K562 (cell line): Measurements from ENCODE around the gene FMO5. TPM values are rescaled to one million over a fixed set of nuclear protein-coding genes. Genes with fewer than 3 reads are reported as not detected.

Experiments
- ATAC-seq: fragments of 200-7000 bp; cut with Tn5 transposase; 3 replicates; pipeline ENCODE4 v1.9.1; 2020; ENCODE audit warnings: moderate library complexity
- BruUV-seq: library from RNA; stranded (reverse); fragments of 400-500 nt; replicated peaks from 2 replicates; lab custom pipeline; 2021; lab: Mats Ljungman, UMichigan
- CTCF ChIA-PET: fragments of 300-600 bp; formaldehyde crosslinking; extraction: SDS; loops from one replicate; lab custom pipeline; 2021; ENCODE audit warnings: low intra/inter-chr PET ratio; lab: Yijun Ruan, JAX
- POLR2A ChIA-PET: fragments of 300-600, 350-650 bp; sonication (Branson Sonifier 250); formaldehyde crosslinking; extraction: SDS; loops from one replicate; lab custom pipeline; 2021; ENCODE audit warnings: antibody characterized with exemption, inconsistent platforms; lab: Yijun Ruan, JAX
- DNase-seq, 4 experiments: peaks; one replicate each; pipeline versions ENCODE4 v3.0.0 to v3.0.0-alpha.2; 2011 to 2018; ENCODE audit warnings: low spot score in 3 of 4, mixed read lengths in 3 of 4; ENCODE audit errors: extremely low read depth in 1 of 4
- FAIRE-seq: peaks from 2 replicates; lab custom pipeline; 2011; peaks lifted over from hg19 to GRCh38; lab: Jason Lieb, UNC
- H2AFZ ChIP-seq: 2 replicates; pipeline ENCODE4 v1.6.0; 2011; ENCODE audit warnings: low read depth, low read length, control low read depth, inconsistent platforms
- H3K27ac ChIP-seq: fragments of 200-600 bp; 3 replicates; pipeline ENCODE4 v1.8.0; 2011; ENCODE audit warnings: low read depth, mild to moderate bottlenecking, control low read depth, inconsistent platforms, low read length, moderate library complexity, mixed read lengths; ENCODE audit errors: extremely low read depth
- H3K27me3 ChIP-seq, 2 experiments: fragments of 300-600 bp in 1 of 2; 2 replicates in 1 of 2; 3 replicates in 1 of 2; pipeline versions ENCODE4 v1.6.0 to v1.8.0; 2011; ENCODE audit warnings: inconsistent platforms in 2 of 2, low read length in 2 of 2, mild to moderate bottlenecking in 1 of 2, mixed read lengths in 1 of 2, moderate library complexity in 1 of 2; ENCODE audit not compliant: control insufficient read depth in 2 of 2, insufficient read depth in 2 of 2
- H3K36me3 ChIP-seq: fragments of 300-600 bp; 3 replicates; pipeline ENCODE4 v1.8.0; 2011; ENCODE audit warnings: mild to moderate bottlenecking, low read length, inconsistent platforms; ENCODE audit not compliant: control insufficient read depth, insufficient read depth
- H3K4me1 ChIP-seq, 2 experiments: fragments of 200-600 bp in 1 of 2; replicated peaks in 1 of 2; 2 replicates in 1 of 2; 3 replicates in 1 of 2; pipeline versions ENCODE4 v1.5.1 to v1.8.0; 2011; ENCODE audit warnings: inconsistent platforms in 2 of 2, low read length in 2 of 2, mild to moderate bottlenecking in 1 of 2, mixed read lengths in 1 of 2, moderate library complexity in 1 of 2; ENCODE audit not compliant: control insufficient read depth in 2 of 2, insufficient read depth in 2 of 2
- H3K4me2 ChIP-seq: 2 replicates; pipeline ENCODE4 v1.6.1; 2011; ENCODE audit warnings: low read length, control low read depth, inconsistent platforms, mixed read lengths; ENCODE audit not compliant: insufficient read depth
- H3K4me3 ChIP-seq: fragments of 200-600 bp; sonication (generic), shearing (Covaris generic); 2 replicates; pipeline ENCODE4 v1.5.1; 2016; ENCODE audit warnings: control low read depth, inconsistent platforms
- H3K79me2 ChIP-seq: fragments of 200-600 bp; 3 replicates; pipeline ENCODE4 v1.8.0; 2011; ENCODE audit warnings: low read length, inconsistent platforms; ENCODE audit not compliant: control insufficient read depth, insufficient read depth
- H3K9ac ChIP-seq, 2 experiments: 2 replicates each; pipeline versions ENCODE4 v1.6.0 to v1.6.1; 2011; ENCODE audit warnings: low read depth in 2 of 2, low read length in 2 of 2, control low read depth in 1 of 2, inconsistent platforms in 1 of 2, mild to moderate bottlenecking in 1 of 2, mixed read lengths in 1 of 2; ENCODE audit not compliant: insufficient read depth in 1 of 2
- H3K9me1 ChIP-seq: one replicate; pipeline ENCODE4 v1.6.0; 2011; ENCODE audit warnings: inconsistent platforms, mild to moderate bottlenecking, low read length, moderate library complexity; ENCODE audit not compliant: control insufficient read depth, insufficient read depth
- H3K9me3 ChIP-seq: replicated peaks from 2 replicates; pipeline ENCODE4 v1.5.1; 2011; ENCODE audit warnings: low read depth, low read length, inconsistent platforms; ENCODE audit not compliant: control insufficient read depth, insufficient read depth
- H4K20me1 ChIP-seq: replicated peaks from 2 replicates; pipeline ENCODE4 v1.6.1; 2011; ENCODE audit warnings: low read length, inconsistent platforms, mixed read lengths; ENCODE audit not compliant: control insufficient read depth, insufficient read depth
- BRCA1 ChIP-seq, 2 experiments: fragments of 450-650 bp in 1 of 2; sonication (generic) in 1 of 2; formaldehyde crosslinking in 1 of 2; IDR thresholded peaks; 2 replicates each; pipeline versions ENCODE4 v1.5.0 to v1.6.1; 2017 to 2020; ENCODE audit warnings: mild to moderate bottlenecking in 1 of 2, missing genetic modification reagents in 1 of 2
- FUS ChIP-seq: fragments of 200-400 bp; formaldehyde crosslinking; optimal IDR thresholded peaks from 2 replicates; pipeline ENCODE3; 2017; ENCODE audit warnings: low read depth, low read length
- L3MBTL2 ChIP-seq: fragments of 450-650 bp; IDR thresholded peaks from 2 replicates; pipeline ENCODE4 v1.6.1; 2016; ENCODE audit warnings: mild to moderate bottlenecking, moderate library complexity
- NCOA4 ChIP-seq: fragments of 450-650 bp; IDR thresholded peaks from 2 replicates; pipeline ENCODE4 v1.6.1; 2018; ENCODE audit warnings: mild to moderate bottlenecking; ENCODE audit not compliant: partially characterized antibody
- SETDB1 ChIP-seq: IDR thresholded peaks from one replicate; pipeline ENCODE4 v1.6.1; 2012; ENCODE audit warnings: low read length, control low read depth, inconsistent platforms
- TAF9B ChIP-seq: fragments of 450-650 bp; IDR thresholded peaks from 2 replicates; pipeline ENCODE4 v1.6.1; 2018; ENCODE audit warnings: mild to moderate bottlenecking; ENCODE audit not compliant: partially characterized antibody
- ZKSCAN1 ChIP-seq: fragments of 150-350 bp; IDR thresholded peaks from 2 replicates; pipeline ENCODE4 v1.6.1; 2016; ENCODE audit warnings: low read depth, low read length
- ZNF146 ChIP-seq: IDR thresholded peaks from one replicate; pipeline ENCODE4 v1.6.1; 2018; ENCODE audit warnings: missing compliant biosample characterization; ENCODE audit not compliant: unreplicated experiment
- ZNF174 ChIP-seq: fragments of 250-450 bp; sonication (Bioruptor Pico); IDR thresholded peaks from 2 replicates; pipeline ENCODE4 v1.4.0; 2020; ENCODE audit warnings: mild to moderate bottlenecking
- ZNF23 ChIP-seq: fragments of 250-450 bp; sonication (Bioruptor Pico); IDR thresholded peaks from 2 replicates; pipeline ENCODE4 v1.4.0; 2020; ENCODE audit warnings: mild to moderate bottlenecking
- ZNF436 ChIP-seq: fragments of 250-450, 450-650 bp; sonication (Bioruptor Pico); formaldehyde crosslinking; IDR thresholded peaks from 2 replicates; pipeline ENCODE4 v1.7.0; 2020; ENCODE audit warnings: mild to moderate bottlenecking
- ZNF785 ChIP-seq: fragments of 250-450 bp; sonication (Bioruptor Pico); IDR thresholded peaks from 2 replicates; pipeline ENCODE4 v1.4.0; 2020; ENCODE audit warnings: mild to moderate bottlenecking
- WGBS: fragments of 100-300 bp; shearing (Covaris generic); methylation state at CpG from one replicate; pipeline ENCODE4 v1.1.6; 2016; ENCODE audit warnings: low coverage, mixed read lengths; ENCODE audit not compliant: insufficient coverage; ENCODE audit errors: missing lambda C conversion rate; 5-methylcytosine and 5-hydroxymethylcytosine counted together
- in situ Hi-C: fragments of 300-500 bp; cut with MboI; formaldehyde crosslinking; loops from 4 replicates; pipeline ENCODE4 v1.15.0; 2018; ENCODE audit warnings: inconsistent platforms, mixed read lengths
- intact Hi-C: fragments of 100-400 bp; cut with micrococcal nuclease; formaldehyde crosslinking; loops from 2 replicates; pipeline ENCODE4 v1.14.2; 2022
- polyA plus RNA-seq, 8 experiments: library from polyadenylated mRNA; depleted of rRNA in 4 of 8; stranded (reverse) in 5 of 8; unstranded in 3 of 8; fragments of >200 nt; fragmentation: Nextera tagmentation in 2 of 8; fragmentation: Illumina TruSeq in 1 of 8; extraction: Ambion mirVana in 2 of 8; extraction: Trizol in 1 of 8; gene quantifications; 2 replicates each; pipeline versions ENCODE4 v1.2.1 to v1.2.3, GENCODE V29; 2011 to 2014; ENCODE audit warnings: inconsistent platforms in 1 of 8, missing spikeins in 1 of 8
- total RNA-seq, 7 experiments: library from RNA; depleted of rRNA in 6 of 7; stranded (reverse); fragments of >200 nt in 6 of 7; fragmentation: Illumina TruSeq in 2 of 7; extraction: Trizol in 2 of 7; gene quantifications; 2 replicates each; pipeline versions ENCODE4 v1.2.1 to v1.2.3, GENCODE V29; 2011 to 2021; ENCODE audit warnings: low replicate concordance in 1 of 7
- TF ChIP-seq, protein P1 (sequence below): sonication (generic); formaldehyde crosslinking; IDR thresholded peaks from 2 replicates; pipeline ENCODE4 v1.8.0; 2023; ENCODE audit warnings: mild to moderate bottlenecking, missing genetic modification reagents
- TF ChIP-seq, protein P2 (sequence below): sonication (generic); formaldehyde crosslinking; IDR thresholded peaks from 2 replicates; pipeline ENCODE4 v1.8.0; 2022; ENCODE audit warnings: mild to moderate bottlenecking, low read depth, missing genetic modification reagents
- TF ChIP-seq, protein P3 (sequence below), 3 experiments: IDR thresholded peaks in 2 of 3; conservative IDR thresholded peaks in 1 of 3; 2 replicates each; pipeline ENCODE4 v1.5.1; 2011 to 2012; ENCODE audit warnings: low read length in 3 of 3, mild to moderate bottlenecking in 3 of 3, control low read depth in 2 of 3, improper control_type of control experiment in 1 of 3, inconsistent platforms in 1 of 3, low read depth in 1 of 3, mixed read lengths in 1 of 3, moderate library complexity in 1 of 3; ENCODE audit not compliant: insufficient read depth in 2 of 3

FMO5 gene
- total and polyA plus RNA-seq, 9 of the 15 experiments (the other 6 are each of a cell fraction or from before 2014, with no cell fraction given): 0.11 to 0.69 (median 0.19) TPM; not detected in 1

DNA sequence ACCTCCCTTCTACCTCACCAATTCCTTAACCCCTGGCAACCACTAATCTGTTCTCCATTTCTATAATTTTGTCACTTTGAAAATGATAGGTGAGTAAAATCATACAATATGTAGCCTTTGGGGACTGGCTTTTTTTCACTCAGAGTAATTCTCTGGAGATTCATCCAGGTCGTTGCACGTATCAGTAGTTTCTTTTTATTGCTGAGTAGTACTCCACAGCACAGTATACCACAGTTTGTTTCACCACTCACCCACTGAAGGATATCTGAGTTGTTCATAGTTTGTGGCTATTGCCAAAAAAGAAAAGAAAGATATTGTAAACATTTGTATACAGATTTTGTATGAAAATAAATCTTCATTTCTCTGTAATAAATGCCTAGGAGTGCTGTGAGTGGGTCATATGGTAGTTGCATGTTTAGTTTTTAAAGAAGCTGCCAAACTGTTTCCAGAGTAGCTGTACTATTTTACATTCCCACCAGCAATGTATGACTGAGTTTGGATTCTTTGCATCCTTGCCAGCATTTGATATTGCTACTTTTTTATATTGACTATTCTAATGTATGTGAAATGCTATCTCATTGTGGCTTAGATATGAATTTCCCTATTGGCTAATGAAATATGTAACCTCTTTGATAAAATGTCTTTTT is 21.0 kb upstream of the FMO5 start:
- FAIRE-seq: no peak
- Histone ChIP-seq H3K4me1 (peaks cover 11 to 32% of the 10 kb centered on the region in 2 experiments), H3K9ac (peak overlapping the region in 1 of 2 experiments; percentile 93; a peak in 2 of 4 replicates), H3K4me2 (peak overlapping the region; percentile 86), H3K27me3 (no peaks in the 10 kb centered on the region), H3K9me1 (no peaks in the 10 kb centered on the region), H3K4me3 (no peak overlapping the region; the same call in 1 of the 2 replicates), H3K9me3 (no peaks in the 10 kb centered on the region), H3K79me2 (peaks cover 86% of the 10 kb centered on the region), H4K20me1 (peaks cover 5% of the 10 kb centered on the region; the same call in 1 of the 2 replicates), H3K36me3 (peaks cover 16% of the 10 kb centered on the region; the same call in 1 of the 3 replicates), H3K27ac (peak overlapping the region; percentile 86), H2AFZ (no peak overlapping the region)
- POLR2A ChIA-PET: interaction anchor here (0.6 to 4.2 kb wide), 3 partner anchors 9 to 162 kb away, joined by 3 to 26 read pairs (median 4); no protein-coding TSS in a partner anchor
- no peak for ATAC-seq
- in situ Hi-C loops (no loop called here), intact Hi-C loops (no loop called here)
- no peak for DNase-seq
- 38% methylated on average over 2 of the region's 2 CpGs for WGBS
- no TSS peak for BruUV-seq
- CTCF ChIA-PET: no interaction called here
- TF ChIP-seq L3MBTL2 (no peak), ZNF23 (no peak), BRCA1 (IDR thresholded peaks at IDR 0.05) (no peak), BRCA1 (CRISPR knock-in tag; IDR thresholded peaks at IDR 0.05) (no peak), TAF9B (no peak), ZKSCAN1 (no peak), ZNF146 (CRISPR knock-in tag) (peak; percentile 64), NCOA4 (no peak), FUS (no peak), ZNF174 (CRISPR knock-in tag) (no peak), SETDB1 (no peak), ZNF785 (CRISPR knock-in tag) (no peak), ZNF436 (no peak)
- TF ChIP-seq, protein P1, sequence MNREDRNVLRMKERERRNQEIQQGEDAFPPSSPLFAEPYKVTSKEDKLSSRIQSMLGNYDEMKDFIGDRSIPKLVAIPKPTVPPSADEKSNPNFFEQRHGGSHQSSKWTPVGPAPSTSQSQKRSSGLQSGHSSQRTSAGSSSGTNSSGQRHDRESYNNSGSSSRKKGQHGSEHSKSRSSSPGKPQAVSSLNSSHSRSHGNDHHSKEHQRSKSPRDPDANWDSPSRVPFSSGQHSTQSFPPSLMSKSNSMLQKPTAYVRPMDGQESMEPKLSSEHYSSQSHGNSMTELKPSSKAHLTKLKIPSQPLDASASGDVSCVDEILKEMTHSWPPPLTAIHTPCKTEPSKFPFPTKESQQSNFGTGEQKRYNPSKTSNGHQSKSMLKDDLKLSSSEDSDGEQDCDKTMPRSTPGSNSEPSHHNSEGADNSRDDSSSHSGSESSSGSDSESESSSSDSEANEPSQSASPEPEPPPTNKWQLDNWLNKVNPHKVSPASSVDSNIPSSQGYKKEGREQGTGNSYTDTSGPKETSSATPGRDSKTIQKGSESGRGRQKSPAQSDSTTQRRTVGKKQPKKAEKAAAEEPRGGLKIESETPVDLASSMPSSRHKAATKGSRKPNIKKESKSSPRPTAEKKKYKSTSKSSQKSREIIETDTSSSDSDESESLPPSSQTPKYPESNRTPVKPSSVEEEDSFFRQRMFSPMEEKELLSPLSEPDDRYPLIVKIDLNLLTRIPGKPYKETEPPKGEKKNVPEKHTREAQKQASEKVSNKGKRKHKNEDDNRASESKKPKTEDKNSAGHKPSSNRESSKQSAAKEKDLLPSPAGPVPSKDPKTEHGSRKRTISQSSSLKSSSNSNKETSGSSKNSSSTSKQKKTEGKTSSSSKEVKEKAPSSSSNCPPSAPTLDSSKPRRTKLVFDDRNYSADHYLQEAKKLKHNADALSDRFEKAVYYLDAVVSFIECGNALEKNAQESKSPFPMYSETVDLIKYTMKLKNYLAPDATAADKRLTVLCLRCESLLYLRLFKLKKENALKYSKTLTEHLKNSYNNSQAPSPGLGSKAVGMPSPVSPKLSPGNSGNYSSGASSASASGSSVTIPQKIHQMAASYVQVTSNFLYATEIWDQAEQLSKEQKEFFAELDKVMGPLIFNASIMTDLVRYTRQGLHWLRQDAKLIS (CRISPR knock-in tag): no peak
- TF ChIP-seq, protein P2, sequence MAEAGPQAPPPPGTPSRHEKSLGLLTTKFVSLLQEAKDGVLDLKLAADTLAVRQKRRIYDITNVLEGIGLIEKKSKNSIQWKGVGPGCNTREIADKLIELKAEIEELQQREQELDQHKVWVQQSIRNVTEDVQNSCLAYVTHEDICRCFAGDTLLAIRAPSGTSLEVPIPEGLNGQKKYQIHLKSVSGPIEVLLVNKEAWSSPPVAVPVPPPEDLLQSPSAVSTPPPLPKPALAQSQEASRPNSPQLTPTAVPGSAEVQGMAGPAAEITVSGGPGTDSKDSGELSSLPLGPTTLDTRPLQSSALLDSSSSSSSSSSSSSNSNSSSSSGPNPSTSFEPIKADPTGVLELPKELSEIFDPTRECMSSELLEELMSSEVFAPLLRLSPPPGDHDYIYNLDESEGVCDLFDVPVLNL (CRISPR knock-in tag): no peak
- TF ChIP-seq, protein P3, sequence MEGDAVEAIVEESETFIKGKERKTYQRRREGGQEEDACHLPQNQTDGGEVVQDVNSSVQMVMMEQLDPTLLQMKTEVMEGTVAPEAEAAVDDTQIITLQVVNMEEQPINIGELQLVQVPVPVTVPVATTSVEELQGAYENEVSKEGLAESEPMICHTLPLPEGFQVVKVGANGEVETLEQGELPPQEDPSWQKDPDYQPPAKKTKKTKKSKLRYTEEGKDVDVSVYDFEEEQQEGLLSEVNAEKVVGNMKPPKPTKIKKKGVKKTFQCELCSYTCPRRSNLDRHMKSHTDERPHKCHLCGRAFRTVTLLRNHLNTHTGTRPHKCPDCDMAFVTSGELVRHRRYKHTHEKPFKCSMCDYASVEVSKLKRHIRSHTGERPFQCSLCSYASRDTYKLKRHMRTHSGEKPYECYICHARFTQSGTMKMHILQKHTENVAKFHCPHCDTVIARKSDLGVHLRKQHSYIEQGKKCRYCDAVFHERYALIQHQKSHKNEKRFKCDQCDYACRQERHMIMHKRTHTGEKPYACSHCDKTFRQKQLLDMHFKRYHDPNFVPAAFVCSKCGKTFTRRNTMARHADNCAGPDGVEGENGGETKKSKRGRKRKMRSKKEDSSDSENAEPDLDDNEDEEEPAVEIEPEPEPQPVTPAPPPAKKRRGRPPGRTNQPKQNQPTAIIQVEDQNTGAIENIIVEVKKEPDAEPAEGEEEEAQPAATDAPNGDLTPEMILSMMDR (IDR thresholded peaks at IDR 0.05 in 2 of 3, conservative IDR thresholded peaks at IDR 0.05 in 1 of 3; ENCODE audit: insufficient read depth in 2 of 3, low read depth in 1 of 3, low read length in 3 of 3): no peak
